Measurements from ENCODE around the gene FAM118A. TPM values are rescaled to one million over a fixed set of nuclear protein-coding genes. Genes with fewer than 3 reads are reported as not detected.

Gene FAM118A
- polyA plus RNA-seq, 1 donor (not counting 4 experiments of a cell fraction or from before 2014, with no cell fraction given) = 31.1 TPM

DNA sequence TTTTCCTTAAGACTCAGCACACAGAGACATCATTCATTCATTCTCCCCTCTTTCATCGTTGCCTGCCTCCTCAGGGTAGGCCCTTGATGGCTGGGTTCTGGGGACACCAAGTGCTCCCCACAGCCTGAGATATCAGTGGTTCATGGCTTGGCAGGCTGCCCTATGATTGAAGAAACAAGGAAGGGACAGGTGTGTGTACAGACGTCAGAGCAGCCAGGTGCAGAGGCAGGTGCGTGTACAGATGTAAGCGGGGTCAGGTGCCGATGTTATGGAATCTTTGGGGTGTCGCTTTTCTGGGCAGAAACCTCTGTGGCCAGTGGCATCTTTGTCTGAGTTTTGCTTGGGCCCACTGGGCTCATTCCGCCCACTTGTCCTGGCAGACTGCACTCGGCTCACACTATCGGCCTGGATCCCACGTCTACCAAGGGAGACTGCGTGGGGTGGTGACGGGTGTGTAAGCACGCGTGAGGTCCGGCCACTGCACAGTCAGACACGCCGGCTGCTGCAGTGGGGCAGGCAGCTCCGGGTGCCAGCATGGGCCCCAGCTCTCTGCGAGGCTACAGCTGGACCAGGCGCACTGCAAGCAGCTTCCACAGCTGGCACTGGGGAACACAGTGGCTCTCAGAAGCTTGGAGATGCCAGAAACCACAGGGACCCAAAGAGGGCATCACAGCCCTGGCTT is 48.2 kb upstream of the FAM118A start:
- no peak overlapping the region for H3K27ac ChIP-seq (ENCODE audit: control insufficient read depth, insufficient read depth, low read length)
- FAIRE-seq = no peak
- dilution Hi-C loops (cut with MboI; ENCODE audit: extremely low pct_ligation_motif_present, low sequenced_read_pairs) = no loop called here

DNA sequence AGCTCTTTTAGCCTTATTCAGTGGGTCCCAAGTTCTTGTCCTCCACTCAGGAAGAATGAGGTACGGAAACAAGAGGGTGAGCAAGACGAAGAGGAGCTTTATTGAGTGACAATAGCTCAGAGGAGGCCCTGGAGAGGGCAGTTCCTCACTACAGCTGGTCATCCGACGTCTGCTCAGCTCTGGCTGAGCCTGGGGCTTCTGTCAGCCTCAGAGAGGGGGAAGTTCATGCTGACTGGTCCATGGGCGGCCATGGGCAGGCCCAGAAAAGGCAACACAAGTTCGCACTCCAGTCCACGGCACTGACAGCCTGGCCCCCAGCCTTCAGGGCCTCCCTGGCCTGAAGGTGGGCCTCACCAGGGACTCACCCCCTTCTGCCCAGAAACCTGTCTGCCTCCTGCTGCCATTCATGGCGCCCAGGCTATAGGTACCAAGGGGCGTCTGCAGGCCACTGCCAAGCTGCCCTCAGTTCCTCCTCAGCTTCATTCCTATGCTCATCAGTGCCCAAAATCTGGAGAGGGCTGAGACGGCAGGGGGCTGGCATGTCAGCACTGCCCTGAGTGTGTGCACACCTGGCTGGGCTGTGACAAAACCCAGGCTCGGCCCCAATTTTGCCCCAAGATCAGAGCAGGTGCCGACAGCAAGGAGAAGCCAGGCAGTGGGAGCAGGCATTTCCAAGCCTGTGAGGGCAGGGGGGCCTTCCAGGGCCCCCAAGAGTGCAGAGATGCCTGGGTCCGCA is 47.4 kb upstream of the FAM118A start:
- no peak overlapping the region for H3K27ac ChIP-seq (ENCODE audit: control insufficient read depth, insufficient read depth, low read length)
- peaks cover 11% of the 10 kb centered on the region for H3K27me3 ChIP-seq (ENCODE audit: control insufficient read depth, extremely low read depth, insufficient read depth, low read length)
- no peak overlapping the region for H3K4me3 ChIP-seq (ENCODE audit: control insufficient read depth in 2 of 3, extremely low read depth in 1 of 3, insufficient read depth in 2 of 3, low read depth in 1 of 3, low read length in 3 of 3)
- H3K9me3 ChIP-seq (ENCODE audit: control insufficient read depth, low read depth, low read length) = no peaks in the 10 kb centered on the region
- no peak overlapping the region for H3K9ac ChIP-seq (ENCODE audit: control insufficient read depth, extremely low read depth, insufficient read depth, low read length)
- H3K9me1 ChIP-seq (ENCODE audit: control insufficient read depth, extremely low read depth, insufficient read depth, low read length) = no peaks in the 10 kb centered on the region
- H4K20me1 ChIP-seq (ENCODE audit: control insufficient read depth, extremely low read depth, insufficient read depth, low read length) = no peaks in the 10 kb centered on the region
- H3K4me1 ChIP-seq (ENCODE audit: control insufficient read depth, extremely low read depth, insufficient read depth, low read length) = peaks cover 14% of the 10 kb centered on the region
- FAIRE-seq = no peak
- dilution Hi-C loops (cut with MboI; ENCODE audit: extremely low pct_ligation_motif_present, low sequenced_read_pairs) = no loop called here
- H3K79me2 ChIP-seq (ENCODE audit: control insufficient read depth, insufficient read depth, low read length) = no peaks in the 10 kb centered on the region
- no peak overlapping the region for H2AFZ ChIP-seq (ENCODE audit: control insufficient read depth, low read length)
- no peak for DNase-seq (ENCODE audit: low read depth, low spot score)
- H3K4me2 ChIP-seq (ENCODE audit: control insufficient read depth, extremely low read depth, insufficient read depth, low read depth, low read length) = no peak overlapping the region
- no peaks in the 10 kb centered on the region for H3K36me3 ChIP-seq (ENCODE audit: control insufficient read depth in 2 of 2, extremely low read depth in 1 of 2, insufficient read depth in 2 of 2, low read length in 2 of 2)
- TF ChIP-seq, protein P1, sequence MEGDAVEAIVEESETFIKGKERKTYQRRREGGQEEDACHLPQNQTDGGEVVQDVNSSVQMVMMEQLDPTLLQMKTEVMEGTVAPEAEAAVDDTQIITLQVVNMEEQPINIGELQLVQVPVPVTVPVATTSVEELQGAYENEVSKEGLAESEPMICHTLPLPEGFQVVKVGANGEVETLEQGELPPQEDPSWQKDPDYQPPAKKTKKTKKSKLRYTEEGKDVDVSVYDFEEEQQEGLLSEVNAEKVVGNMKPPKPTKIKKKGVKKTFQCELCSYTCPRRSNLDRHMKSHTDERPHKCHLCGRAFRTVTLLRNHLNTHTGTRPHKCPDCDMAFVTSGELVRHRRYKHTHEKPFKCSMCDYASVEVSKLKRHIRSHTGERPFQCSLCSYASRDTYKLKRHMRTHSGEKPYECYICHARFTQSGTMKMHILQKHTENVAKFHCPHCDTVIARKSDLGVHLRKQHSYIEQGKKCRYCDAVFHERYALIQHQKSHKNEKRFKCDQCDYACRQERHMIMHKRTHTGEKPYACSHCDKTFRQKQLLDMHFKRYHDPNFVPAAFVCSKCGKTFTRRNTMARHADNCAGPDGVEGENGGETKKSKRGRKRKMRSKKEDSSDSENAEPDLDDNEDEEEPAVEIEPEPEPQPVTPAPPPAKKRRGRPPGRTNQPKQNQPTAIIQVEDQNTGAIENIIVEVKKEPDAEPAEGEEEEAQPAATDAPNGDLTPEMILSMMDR (optimal IDR thresholded peaks at IDR 0.05 in 1 of 3, IDR thresholded peaks at IDR 0.05 in 1 of 3, conservative IDR thresholded peaks at IDR 0.05 in 1 of 3; ENCODE audit: extremely low read depth in 1 of 3, insufficient read depth in 2 of 3, low read length in 3 of 3) = no peak
- no peak for TF ChIP-seq EZH2 (IDR thresholded peaks at IDR 0.05; ENCODE audit: low read length)

More for the DNA sequence above, 48.2 kb upstream of the FAM118A start:
- no peaks in the 10 kb centered on the region for H3K79me2 ChIP-seq (ENCODE audit: control insufficient read depth, insufficient read depth, low read length)
- peaks cover 11% of the 10 kb centered on the region for H3K27me3 ChIP-seq (ENCODE audit: control insufficient read depth, extremely low read depth, insufficient read depth, low read length)
- H3K9me1 ChIP-seq (ENCODE audit: control insufficient read depth, extremely low read depth, insufficient read depth, low read length) = no peaks in the 10 kb centered on the region
- no peaks in the 10 kb centered on the region for H3K9me3 ChIP-seq (ENCODE audit: control insufficient read depth, low read depth, low read length)
- H3K36me3 ChIP-seq (ENCODE audit: control insufficient read depth in 2 of 2, extremely low read depth in 1 of 2, insufficient read depth in 2 of 2, low read length in 2 of 2) = no peaks in the 10 kb centered on the region
- no peaks in the 10 kb centered on the region for H4K20me1 ChIP-seq (ENCODE audit: control insufficient read depth, extremely low read depth, insufficient read depth, low read length)
- H3K4me1 ChIP-seq (ENCODE audit: control insufficient read depth, extremely low read depth, insufficient read depth, low read length) = peaks cover 14% of the 10 kb centered on the region
- no peak for DNase-seq (ENCODE audit: low read depth, low spot score)
- no peak overlapping the region for H2AFZ ChIP-seq (ENCODE audit: control insufficient read depth, low read length)
- TF ChIP-seq EZH2 (IDR thresholded peaks at IDR 0.05; ENCODE audit: low read length) = no peak
- TF ChIP-seq, protein P1 (optimal IDR thresholded peaks at IDR 0.05 in 1 of 3, IDR thresholded peaks at IDR 0.05 in 1 of 3, conservative IDR thresholded peaks at IDR 0.05 in 1 of 3; ENCODE audit: extremely low read depth in 1 of 3, insufficient read depth in 2 of 3, low read length in 3 of 3) = no peak
- no peak overlapping the region for H3K9ac ChIP-seq (ENCODE audit: control insufficient read depth, extremely low read depth, insufficient read depth, low read length)
- no peak overlapping the region for H3K4me2 ChIP-seq (ENCODE audit: control insufficient read depth, extremely low read depth, insufficient read depth, low read depth, low read length)
- H3K4me3 ChIP-seq (ENCODE audit: control insufficient read depth in 2 of 3, extremely low read depth in 1 of 3, insufficient read depth in 2 of 3, low read depth in 1 of 3, low read length in 3 of 3) = no peak overlapping the region

Data from keratinocyte (primary cell).